Activated gamma-delta T cell treated with anti-CD3 and anti-CD28 coated beads, Interleukin-2, amount 50 U/mL, for 16 hours (primary cell): Measurements from ENCODE around the gene ATP6V1F.

Experiments
- DNase-seq: peaks from one replicate; pipeline ENCODE4 v3.0.0-alpha.2; 2020; ENCODE audit warnings: low read depth

ATP6V1F gene, protein sequence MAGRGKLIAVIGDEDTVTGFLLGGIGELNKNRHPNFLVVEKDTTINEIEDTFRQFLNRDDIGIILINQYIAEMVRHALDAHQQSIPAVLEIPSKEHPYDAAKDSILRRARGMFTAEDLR

DNA sequence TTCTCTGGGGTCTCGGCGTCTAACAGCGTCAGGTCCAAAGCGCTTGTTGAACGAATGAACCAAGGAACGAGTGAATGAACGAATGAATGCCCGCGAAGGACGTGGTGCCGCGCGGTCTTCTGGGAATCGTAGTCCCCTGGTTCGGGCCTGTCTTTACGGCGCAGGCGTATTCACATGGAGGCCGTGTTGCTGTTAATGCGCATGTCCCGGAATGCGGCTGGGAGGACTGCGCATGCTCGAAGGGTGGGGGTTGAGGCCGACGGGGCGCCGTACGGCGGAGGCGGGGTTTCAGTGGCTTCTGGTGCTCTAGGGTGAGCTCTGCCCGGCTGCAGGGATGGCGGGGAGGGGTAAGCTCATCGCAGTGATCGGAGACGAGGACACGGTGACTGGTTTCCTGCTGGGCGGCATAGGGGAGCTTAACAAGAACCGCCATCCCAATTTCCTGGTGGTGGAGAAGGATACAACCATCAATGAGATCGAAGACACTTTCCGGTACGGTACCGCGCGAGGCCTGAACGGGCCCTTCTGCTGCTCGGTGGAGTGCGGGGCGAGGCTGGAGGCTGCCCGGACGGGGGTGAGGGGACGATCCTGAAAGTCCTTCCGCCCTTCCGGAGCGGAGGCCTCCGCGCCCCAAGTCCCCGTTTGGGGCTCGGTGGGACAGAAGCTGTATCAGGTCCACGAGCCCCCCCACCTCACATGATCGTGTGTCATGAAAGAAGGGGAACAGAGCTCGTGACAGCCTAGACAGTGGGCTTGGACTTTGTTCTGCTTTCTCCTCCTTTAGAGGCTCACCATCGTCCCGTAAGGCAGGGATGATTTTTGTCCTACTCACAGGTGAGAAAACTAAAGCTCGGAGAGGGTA lies at the start of gene ATP6V1F:
ATP6V1F (plus strand) TSS at position 286 of the 862 bp plus-strand sequence; CDS start at position 335, 49 bp downstream.
- DNase-seq: peak; percentile 99

DNA sequence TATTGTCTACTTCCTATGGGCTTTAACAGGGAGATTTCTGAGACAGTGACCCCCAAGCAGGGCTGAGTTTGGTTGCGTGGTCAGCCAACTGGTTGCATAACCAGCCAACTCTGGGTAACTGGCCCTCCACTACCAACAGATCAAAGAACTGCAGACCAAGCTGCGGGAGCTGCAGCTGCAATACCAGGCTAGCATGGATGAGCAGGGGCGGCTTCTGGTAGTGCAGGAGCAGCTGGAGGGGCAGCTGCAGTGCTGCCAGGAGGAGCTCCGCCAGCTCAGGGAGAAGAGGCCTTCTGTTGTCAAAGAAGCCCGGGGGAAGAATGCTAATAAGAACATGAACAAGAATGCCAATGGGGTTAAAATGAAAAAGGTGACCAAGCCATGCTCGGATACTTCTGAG lies 48.2 kb upstream of the ATP6V1F start:
- no peak for DNase-seq

DNA sequence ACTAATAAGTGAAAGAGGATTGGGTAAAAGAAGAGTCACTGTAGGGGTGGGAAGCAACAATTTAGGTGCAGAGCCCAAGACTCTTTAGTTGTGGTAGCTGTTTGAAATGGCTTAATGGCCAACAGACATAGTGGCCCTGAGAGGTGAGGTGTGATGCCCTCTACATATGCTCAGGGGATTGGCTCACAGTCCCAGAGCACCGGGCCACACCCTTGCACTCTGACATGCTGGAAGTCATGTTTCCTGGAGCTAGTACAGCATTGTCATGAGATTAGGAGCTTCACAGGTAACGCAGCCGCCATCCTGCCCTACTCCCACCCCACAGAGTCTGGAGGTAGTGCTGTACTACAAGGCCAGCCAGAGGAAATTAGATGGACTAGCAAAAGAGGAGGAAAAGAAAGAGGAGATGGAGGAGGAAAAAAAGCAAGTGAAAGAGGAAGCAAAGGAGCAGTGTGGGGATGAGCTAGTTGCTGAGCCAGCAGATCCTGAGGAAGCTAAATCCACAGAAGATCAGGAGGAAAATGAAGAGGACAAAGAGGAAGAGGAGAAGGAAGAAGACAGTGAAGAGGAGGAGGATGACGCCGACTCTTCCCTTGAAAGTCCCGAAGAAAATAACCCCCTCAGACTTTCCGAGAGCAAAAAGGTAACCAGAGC lies 47.2 kb upstream of the ATP6V1F start:
- DNase-seq: no peak

DNA sequence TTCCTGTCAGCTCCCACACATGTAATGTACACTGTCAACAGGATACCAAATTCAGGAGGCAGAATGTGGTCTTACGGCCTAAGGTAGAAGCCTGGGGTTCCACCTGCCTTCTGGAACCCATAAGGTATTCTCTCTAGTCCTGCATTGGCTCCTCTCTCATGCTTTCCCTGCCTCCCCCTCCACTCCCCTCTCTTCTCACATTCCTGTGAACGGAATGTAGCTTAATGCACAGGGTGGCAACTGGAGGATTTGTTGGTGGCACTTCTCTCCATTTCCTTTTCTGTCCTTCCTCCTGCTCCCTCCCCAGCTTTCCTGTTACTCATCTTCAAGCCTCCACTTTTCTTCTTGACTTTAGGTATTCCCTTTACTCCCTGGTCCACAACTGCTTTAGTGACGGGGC lies 44.0 kb upstream of the ATP6V1F start:
- no peak for DNase-seq

DNA sequence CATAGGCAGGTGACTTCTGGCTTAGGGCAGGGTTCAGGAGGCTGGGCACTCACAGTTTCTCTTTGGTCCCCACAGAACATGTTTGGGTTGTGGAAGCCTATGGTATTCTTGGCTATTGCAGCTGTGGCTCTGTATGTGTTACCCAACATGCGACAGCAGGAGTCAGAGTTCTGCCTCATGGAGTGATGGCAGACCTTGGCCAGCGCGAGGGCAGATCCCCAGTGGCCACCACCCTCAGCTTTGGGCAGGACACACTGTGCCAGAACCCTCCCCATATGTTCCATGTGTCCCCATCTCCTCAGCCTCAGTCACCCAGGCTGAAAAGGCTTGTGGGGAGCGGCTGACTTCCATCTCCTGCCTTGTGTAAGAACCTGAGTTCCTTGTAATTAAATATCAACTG lies 40.9 kb upstream of the ATP6V1F start:
- DNase-seq: no peak

DNA sequence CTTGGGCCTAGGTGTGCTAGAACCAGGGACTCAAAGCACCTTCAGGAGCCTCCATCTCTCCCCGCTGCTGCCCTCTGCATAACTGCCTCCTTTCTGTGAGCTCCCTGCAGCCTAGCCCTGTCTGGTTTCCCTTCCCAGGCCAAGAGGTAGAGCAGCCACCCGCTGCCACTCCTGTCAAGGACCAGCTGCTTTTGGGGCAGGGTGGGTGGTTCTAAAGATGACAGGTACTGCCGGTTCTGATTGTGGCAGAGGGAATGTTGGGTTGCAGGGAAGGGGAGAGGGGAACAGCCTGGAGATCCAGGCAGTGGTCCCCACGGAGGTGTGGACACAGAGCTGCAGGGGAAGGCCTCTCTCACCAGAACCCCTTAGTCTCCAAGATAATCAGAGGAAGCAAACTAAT lies 36.1 kb upstream of the ATP6V1F start:
- no peak for DNase-seq

DNA sequence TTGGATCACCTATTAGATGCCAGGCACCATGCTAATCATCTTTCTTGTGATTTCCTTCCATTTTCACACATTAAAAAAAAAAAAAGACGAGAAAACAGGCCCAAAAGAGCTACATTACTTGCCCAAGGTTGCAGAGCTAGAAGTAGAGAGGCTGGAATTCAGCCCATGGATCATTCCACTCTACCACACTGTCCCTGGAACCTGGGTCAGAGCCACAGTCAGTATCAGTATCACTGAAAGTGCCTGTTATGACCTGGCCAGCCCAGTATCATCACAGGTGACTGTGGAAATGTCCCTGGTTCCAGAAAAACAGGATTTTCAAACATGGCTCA lies 35.8 kb upstream of the ATP6V1F start:
- DNase-seq: no peak

DNA sequence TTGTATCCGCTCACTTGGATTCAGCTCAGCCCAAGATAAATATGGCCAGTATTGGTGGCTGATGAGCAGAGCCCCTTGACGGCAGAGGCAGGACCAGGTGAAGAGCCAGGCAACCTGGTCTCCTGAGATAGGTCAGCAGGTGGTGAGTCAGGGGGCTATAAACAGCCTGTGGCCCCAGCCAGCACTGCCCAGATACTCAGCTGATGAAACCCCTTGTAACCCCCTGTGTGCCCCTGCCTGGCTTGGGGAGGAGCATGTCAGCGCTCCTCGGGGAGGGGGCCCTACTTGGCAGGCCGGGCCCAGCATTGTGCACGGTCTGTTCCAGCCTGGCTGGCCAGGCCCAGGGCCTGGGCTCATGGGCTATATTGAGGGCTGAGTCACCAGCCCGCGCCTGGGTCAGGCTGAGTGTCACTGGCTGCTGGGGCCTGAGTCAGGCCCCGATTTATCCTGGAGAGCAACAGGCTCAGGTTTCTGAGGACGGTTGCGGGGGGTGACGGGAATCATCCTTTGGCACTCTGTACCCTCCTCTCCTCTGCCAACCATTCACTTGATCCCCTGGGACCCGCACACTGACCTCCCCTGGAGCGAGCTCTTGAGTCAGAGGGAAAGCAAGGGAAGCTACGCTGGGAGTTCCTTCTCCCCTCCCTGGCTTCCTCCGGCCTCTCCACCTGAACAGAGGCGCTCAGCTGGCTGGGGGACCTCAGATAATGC lies 35.3 kb upstream of the ATP6V1F start:
- no peak for DNase-seq

DNA sequence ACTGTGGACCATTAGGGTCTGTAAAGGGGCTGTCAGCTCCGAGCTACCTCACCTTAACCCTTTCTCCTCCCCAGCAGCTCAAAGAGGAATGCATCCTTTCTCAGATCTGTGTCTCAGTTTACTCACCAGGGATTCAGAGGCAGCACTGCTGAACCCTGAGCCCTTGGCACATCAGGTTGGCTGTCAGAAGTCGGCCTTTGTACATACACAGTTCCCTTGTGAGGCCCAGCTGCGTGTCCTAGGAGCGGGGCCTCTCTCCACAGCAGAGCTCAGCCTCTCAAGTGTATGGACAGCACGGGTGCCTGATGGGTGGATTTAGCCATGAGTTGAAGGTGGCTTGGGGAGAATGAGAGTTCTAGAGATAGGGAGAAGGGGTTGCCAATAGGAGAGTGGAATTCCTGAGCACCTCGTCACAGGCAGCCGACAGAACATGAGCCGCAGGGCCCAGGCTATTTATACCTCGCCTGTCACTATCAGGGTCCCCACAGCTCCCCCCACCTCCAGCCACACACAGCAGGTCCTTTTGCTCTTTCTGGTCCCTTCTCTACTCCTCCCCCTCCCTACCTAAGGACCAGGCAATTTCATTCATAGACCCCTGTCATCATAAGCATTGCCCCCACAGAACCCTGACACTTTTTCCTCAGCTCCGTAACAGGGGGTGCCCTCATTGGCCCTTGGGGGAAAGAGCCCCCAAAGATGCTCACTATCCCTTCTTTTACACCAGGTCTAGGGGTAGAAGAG lies 34.5 kb upstream of the ATP6V1F start:
- DNase-seq: no peak

DNA sequence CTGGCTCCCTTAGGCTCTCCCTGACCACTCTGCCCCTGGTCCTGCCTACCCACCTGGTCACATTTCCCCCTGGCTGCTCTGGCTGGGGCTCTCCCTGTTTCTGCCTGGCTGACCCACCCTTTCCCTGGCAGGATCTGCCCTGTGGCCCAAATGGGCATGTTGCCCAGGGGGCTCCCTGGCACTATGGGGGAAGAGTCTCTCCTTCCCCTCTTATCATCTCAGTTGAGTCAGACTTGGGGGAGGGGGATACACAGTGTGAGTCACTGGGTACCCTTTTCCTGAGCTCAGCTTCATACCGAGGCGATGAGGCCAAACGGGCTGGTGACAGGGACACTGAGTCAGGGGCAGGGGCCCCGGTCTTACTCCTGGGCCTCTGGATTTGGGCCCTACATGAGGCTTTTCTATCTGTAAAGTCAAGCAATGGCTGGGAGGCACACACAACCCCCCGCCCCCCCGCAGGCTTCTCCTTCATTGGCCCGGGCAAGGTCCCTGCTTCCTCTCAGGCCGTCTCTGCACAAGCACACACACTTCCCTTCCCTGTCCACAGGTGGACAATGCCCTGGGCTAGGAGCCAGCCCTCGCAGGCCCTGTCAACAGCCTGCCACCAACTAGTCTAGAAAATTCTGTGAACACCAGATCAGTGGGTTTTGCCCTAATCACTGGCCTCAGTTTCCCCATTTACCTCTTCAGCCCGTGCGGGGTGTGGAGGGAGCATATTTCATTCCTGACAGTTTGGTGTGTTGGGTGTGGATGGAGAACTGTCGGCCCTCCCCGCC lies 33.1 kb upstream of the ATP6V1F start:
- no peak for DNase-seq

DNA sequence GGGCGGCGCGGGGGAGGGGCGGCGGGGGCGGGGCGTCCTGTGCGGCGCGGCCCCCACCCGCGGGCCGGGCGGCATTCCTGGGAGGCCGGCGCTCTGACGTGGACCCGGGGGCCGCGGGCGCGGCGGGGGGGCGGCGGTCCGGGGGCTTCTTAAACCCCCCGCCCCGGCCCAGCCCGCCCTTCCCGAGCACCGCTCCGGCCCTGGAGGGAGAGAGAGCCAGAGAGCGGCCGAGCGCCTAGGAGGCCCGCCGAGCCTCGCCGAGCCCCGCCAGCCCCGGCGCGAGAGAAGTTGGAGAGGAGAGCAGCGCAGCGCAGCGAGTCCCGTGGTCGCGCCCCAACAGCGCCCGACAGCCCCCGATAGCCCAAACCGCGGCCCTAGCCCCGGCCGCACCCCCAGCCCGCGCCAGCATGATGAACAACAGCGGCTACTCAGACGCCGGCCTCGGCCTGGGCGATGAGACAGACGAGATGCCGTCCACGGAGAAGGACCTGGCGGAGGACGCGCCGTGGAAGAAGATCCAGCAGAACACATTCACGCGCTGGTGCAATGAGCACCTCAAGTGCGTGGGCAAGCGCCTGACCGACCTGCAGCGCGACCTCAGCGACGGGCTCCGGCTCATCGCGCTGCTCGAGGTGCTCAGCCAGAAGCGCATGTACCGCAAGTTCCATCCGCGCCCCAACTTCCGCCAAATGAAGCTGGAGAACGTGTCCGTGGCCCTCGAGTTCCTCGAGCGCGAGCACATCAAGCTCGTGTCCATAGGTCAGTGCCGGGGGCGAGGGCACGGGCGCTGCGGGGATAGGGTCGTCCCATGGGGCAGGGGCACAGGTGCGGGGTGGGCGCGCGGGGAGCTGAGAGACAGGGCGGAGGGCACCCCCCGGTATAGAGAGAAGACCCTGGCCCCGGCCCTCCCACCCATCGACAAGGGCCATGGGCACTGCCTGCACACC lies 32.2 kb upstream of the ATP6V1F start, which contains the start of gene FLNC:
FLNC (plus strand) TSS at position 176 of the 947 bp plus-strand sequence; CDS start at position 408, 232 bp downstream.
- DNase-seq: no peak

DNA sequence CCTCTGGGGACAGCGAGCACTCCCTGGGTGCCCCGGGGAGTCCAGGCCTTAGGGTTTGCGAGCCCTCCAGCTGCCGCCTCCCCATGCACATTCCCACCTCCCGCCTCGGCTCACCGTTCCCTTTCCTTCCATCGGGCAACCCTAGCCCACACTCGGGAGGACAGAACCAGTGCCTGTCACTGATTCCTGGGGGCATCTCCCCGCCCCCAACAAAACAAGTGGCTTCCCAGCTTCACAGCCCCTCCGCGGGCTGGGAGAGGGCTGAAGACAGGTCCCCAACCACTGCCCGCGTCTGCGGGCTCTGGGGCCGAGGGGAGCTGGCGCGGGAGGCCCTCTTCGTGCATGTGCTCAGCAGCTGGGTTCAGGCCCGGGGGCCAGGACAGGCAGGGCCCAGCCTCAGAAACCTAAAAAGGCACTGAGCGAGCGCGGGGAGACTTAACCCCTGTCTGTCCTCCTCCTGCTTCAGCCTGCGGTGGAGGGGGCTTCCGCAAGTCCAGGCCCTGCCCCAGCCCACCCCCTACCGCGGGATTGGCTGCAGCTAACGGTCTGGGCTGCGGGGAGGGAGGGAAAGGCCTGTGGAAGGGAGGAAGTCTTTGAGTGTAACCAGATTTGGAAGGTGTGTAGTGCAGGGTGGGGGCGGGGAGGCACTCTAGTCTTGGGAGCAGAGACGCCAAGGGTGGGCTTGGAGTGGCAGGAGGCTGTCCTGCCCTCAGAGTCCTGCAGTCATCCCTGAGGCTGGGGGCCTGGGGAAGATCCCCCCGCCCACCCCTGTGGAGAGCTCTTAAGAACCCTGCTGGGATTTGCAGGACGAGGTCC lies 31.3 kb upstream of the ATP6V1F start:
- no peak for DNase-seq

DNA sequence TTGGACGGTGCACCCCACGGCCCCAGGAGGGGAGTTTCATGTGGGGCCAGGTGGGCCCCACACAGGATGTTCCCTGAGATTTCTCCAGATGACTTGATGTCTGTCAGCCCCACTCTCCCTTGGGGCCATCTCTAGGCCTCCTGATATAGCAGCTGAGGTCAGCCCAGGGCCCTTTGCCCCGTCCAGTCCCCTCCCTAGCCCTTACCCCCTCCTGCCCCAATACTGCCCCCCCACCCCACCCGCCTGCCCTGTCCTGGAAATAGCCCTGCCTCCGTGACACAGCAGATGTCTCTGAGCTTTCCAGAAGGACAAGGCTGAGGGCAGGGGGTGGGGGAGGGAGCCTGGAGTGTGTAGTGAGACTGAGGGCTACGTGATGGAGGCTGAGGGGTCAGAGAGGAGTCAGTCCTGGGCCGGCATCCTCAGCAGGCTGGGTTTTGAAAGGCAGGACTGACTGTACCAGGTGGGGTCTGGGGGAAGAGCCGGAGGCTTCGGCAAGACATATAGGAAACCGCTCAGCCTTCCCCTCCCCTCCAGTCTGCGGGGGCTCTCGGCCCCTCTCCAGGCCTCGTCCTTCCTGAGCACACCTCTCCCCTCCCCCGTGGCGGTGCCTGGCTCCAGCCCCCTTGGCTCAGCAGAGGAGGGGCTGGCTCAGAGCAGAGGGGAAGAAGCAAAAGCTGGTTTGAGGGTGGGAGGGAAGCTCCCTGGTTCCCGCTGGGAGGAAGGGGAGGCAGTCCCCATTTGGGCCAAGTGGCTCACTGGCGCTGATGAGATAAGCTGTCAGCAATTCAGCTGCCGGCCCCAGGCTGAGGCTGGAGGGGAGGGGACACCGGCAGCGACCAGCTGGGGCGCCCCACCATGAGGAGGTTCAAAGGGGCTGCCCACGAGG lies 30.4 kb upstream of the ATP6V1F start:
- DNase-seq: no peak

DNA sequence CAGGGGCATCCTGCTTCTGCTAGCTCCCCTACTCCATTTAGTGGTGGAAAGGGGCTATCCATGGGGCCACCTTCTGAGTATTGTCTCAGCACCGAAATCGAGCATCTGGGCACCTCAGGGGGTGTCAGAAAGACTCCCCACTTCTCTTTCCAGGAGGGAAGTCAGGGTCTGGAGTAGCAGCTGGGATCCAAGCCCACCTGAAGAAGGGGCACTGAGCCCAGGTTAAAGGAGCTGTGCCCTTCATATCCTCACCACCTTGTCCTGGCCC lies 29.8 kb upstream of the ATP6V1F start:
- no peak for DNase-seq

DNA sequence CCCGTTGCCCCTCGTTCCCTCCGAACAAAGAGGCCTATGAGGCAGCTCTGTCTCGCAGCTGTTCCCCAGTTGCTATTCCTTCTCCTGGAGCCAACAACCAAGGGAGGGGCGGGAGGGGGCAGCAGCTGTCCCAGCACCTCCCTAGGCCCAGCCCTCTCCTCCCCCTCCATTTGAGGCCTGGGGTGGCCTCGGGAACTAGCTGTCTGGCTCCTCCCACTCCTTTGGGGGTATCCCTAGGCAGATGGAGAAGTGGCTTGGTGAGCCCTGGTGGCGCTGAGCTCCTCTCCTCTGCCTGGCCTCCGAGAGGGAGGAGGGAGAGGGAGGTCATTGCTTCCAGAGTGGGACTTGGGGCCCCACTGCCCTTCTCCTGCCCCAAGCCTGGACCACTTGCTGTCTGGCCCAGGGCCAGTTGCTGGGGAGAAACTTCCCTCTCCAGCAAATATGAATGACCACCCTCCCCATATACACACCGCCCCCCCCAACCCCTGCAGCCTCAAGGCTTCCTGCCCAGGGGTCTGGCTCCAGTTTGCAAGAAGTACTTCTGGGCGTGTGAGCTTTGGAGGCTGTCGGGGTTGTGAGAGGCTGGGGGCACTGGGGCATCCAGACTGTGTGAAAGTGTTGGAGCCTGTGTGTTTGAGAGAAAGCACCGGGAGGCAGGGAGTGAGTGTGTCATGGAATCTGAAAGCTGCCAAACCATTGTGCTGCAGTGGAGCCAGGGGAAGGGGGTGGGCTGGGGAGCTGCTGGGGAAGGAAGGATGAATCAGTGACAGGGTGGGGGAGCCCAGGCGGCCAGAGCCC lies 29.3 kb upstream of the ATP6V1F start:
- DNase-seq: no peak

DNA sequence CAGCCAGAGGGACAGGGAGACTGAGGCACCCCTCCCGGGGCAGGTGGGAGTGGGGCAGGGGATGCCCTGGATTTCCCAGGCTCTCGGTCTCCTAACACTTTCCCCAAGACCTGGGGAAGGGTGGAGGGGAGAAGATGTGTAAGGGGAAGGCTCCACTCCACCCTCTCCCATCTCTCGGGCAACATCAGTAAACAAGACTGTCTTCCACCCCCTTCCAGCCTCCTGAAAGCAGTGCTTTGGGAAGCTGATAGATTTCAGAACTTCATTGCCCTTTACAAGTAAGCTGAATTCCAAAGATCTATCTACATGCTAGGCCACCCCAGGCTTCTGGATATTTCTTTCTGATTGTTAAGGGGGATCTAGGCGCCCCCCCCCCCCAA lies 28.7 kb upstream of the ATP6V1F start:
- no peak for DNase-seq

DNA sequence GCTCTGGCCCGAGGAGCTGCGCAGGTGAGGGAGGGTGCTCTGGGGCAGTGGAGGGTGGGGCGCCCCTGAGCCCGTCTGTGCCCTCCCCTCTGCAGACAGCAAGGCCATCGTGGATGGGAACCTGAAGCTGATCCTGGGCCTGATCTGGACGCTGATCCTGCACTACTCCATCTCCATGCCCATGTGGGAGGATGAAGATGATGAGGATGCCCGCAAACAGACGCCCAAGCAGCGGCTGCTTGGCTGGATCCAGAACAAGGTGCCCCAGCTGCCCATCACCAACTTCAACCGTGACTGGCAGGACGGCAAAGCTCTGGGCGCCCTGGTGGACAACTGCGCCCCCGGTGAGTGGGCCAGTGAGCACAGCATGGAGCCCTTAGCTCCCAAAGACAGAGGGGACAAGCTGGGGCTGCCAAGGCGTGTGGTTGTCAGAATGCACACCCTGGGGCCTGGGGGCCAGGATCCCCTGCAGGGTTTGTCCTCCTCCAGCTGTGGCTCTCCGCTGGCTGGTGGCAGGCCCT lies 27.4 kb upstream of the ATP6V1F start:
- no peak for DNase-seq
